Epidermal melanocyte (primary cell): ENCODE results near the gene GPC5.
"Not testable (repeated sequence)": the region's sequence is repeated elsewhere in the genome, so short reads cannot be mapped to it uniquely, and the experiment has no call there.

Source experiments
- DNase-seq: peaks from one replicate; pipeline ENCODE4 v3.0.0; 2011; ENCODE audit warnings: low spot score; ENCODE audit not compliant: insufficient read length

The GPC5 gene

DNA sequence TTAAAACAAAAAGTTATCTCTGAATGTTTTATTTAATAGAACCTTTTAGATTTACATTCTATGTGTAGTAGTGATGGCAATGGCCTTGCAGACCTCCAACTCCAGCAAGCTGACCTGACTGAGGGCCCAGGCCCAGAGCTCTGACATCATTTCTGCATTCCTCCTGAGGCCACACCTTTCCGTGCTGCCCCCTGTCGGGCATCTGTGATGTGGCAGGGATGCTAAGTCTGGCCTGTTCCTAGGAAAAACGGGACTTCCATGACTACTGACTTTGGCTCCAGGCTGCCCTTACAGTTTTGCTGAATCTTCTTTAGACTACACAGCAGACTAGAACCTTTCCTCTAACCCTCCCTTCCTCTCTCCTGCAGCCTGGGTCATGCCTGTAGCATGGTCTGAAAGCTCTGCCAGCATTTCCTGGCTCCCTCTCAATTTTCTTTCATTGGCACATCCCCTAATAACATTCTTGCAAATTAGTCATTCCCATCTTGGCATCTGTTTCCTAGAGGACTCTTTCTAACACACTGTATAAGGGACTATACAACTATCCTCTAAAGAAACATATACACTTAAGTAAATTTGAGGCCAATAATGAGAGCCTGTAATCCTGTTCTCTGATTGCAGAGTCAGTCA is 249.1 kb downstream of the GPC5 start:
- DNase-seq, result peak; percentile 35

DNA sequence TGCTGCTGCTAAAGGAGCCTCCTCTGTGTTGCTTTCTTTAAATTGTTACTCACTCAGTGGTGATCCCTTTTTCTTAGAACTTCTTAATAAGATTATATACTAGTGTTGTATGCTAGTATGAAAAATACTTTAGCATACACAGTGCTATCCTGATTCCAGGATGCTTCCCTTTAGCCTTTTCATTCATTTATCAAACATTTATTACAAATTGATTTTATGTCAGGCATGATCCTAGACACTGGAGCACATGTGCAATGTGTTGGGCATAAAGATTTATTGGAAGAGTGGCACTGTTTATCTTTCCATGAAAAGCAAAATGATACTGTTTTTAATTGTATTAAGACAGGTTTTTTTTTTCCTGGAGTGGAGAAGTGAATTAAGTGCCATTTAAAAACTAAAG is 249.6 kb downstream of the GPC5 start:
- no peak for DNase-seq

DNA sequence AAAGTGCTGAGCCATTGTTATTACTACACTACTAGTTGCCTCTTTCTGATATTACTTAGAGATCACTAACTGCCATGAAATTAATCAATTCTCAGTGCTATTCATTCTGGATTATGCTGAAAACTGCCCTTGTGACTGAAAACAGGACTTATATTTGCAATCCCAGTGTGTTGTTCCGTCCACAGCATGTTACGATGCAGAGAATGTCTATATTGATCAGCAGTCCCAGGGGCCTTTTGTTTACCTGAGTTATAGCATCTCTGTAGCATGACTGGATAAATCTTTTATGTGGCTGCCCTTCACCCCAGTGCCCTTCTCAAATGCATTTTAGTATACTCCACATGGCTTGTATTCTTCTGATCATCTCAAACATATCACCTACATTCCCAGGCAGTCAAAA is 251.0 kb downstream of the GPC5 start:
- DNase-seq, result no peak

DNA sequence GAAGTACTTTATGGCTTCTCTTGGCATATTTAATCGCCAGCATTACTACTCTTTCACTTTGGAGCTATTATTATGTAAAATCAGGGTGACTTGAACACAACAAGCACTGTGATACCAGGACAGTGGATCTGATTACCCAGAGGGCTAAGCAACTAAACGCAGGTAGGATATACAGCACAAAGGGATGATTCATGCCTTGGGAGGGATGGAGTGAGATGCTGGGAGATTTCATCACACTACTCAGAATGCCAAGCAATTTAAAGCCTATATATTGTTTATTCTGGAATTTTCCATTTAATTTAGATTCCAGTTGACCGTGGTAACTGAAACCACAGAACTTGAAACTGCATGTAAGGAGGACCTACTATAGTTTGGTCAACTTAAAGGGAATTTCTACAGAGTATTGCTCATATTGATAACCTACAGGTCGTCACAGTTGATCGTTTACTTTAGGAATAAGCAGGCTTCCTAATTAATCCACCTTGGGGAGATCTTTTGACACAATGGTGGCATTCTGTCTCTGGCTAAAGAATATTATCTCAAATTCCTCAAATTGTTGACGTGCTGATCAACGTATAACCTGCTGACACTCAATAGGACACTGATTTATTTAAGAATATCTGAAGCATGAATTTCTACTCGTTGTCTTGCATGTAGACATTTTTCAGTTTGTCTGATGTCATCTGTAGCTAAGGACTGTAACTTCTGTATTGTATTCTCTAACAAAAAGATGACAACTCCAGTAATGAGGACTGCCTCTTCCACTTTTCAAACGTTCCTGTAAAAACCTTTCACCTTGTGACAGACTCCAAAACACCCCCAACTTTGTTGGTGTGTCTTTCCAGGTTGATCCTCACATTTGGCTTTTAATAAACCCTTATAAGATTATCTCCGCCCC is 254.2 kb downstream of the GPC5 start:
- DNase-seq, result no peak

DNA sequence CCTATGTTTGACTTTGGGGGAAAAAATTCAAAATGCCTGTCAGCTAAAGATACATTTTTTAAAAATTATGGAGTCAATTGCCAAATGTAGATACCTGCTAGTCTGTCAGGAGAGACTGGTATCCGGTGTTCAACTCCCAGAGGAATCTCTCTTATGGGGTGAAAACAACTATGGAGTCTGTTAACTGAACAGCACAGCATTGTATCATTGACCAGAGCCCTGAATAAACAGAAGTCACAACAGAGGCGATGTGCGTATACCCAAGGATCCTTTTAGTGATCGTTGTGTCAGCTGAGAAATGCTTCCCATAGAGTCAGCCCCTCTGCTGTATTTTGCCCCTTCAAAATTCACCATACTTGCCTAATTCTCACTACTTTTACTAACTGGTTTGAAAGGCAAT is 257.3 kb downstream of the GPC5 start:
- DNase-seq, result no peak

DNA sequence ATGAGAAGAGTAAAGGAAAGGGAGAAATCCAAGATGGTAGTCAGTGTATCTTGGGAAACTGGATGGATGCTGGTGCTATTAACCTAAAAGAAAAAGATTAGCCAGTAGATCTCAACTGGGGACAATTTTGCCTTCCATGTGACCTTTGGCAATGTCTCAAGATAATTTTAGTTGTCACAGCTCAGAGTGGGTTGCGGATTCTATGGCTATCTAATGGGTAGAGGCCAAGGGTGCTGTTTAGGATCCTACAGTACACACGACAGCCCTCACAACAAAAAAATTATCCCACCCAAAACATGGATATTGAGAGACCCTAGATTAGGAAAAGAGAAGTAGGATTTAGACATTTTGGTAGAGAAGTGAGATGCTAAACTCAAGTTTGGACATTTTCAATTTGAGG is 258.9 kb downstream of the GPC5 start:
- DNase-seq, result no peak

DNA sequence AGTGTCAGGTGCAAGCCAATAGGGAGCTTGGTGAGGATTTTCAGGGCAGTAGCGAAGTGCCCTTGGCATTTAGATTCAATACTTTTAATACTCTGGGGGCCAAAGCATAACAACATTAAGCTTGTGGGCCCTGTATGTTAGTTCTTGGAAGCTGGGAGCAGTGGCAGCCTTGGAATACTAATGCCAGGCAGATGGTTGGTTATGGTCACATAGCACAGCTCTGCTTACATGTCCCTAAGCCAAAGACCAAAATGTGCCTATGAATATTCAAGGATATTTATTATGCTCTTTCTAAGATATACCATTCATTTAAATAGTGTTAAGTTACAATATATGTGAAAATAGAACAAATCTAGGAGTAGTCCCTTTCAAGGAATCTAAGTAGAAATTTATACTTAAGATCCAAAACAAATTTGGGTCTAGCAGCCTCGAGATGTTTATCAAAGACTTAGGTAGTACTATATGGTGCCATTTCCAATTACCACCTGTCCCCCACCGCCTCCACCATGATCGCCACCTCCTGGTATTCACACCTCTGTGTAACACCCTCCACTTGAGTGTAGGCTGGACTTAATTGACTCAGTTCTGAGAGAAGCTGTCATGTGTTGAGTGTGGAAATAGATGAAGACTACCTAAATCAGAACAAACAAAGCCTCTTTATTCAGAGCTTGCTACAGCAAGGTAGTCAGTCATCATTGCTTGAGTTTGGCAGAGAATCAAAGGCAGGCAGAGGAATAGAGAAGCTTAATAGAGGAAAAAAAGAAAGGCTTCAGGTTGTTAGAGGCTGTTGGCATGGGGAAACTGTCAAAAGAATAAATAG is 261.0 kb downstream of the GPC5 start:
- no peak for DNase-seq

DNA sequence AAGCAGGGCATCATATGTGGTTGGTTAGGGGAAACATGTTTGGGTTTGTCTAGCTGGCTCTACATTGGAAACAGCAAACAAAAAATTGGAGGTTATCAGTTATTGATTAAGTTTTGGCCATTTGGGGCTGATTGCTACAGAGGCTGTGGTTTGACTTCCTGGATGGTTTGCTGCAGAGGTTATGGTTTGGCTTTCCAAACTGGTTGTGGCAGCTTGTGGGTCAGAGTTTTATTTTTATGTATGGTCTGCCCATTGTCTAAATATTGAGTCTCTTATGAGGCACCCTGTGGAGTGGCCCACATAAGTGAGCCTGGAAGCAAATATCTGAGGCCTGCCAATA is 261.6 kb downstream of the GPC5 start:
- DNase-seq, result no peak

DNA sequence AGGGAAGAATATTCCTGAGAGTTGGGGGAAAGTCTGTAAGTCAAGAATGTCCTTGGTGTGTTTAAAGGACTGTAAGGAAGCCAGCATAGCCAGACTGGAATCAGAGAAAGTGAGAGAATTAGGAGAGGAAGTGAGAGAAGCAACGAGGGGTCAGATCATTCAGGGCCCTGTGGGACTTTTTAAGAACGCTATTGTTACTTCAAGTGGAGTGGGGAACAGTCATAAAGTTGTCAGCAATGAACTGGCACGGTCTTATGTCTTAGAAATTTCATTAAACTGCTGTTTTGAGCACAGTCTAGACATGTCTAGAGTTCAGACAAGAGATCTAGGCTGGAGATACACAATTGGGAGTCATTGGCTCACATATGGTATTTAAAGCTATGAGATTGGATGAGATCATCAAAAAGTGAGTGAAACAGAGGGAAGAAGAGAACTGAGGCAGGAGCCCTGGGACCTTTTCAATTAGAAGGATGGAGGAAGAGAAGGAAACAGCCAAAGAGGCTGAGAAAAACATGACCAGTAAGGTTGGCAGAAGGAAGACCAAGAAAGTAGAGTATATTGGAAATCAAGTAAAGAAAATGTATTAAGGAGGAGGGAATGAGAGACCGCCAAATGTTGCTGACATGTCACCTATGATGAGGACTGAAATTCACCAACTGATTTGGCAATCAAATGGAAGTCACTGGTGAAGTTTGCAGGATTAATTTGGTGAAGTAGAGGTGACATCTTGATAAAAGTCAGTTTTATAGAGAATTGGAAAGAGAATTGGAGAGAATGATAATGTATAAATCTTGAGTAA is 263.5 kb downstream of the GPC5 start:
- no peak for DNase-seq

DNA sequence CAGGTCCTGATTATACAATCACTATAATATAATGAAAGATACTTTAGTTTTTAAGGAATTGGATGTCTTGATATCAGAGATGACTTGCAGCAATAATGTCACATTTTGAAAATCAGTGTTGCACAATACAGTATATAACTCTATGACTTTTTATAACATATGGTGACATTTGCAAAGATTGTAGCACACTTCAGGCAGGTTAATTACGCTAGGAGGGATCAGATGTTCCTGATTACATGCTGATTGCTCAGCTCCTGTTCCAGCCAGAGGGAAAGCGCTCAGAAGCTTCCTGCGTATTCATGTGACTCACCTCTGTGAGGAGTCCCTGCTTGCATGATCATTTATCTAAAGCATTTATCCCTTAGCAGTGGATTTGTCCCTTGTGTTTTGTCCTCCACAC is 265.6 kb downstream of the GPC5 start:
- DNase-seq, result no peak

DNA sequence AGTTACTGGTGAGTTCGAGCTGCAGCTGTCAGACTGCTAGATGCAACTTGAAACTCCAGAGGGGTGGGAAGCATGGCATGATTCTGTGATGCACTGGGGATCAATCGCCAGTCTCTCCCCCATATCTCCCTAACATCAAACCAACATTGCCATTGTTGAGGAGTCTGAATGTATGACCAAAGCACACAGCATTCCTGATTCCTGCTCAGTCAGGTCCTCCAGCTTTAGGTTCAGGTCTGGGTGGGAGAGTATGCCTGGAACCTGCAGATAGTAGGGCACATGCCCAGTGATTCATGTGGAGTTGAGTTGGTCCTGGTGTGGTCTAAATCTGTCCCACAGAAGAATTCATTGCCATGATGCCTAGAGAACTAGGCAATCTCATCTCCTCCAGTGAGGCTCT is 269.1 kb downstream of the GPC5 start:
- DNase-seq, result no peak

DNA sequence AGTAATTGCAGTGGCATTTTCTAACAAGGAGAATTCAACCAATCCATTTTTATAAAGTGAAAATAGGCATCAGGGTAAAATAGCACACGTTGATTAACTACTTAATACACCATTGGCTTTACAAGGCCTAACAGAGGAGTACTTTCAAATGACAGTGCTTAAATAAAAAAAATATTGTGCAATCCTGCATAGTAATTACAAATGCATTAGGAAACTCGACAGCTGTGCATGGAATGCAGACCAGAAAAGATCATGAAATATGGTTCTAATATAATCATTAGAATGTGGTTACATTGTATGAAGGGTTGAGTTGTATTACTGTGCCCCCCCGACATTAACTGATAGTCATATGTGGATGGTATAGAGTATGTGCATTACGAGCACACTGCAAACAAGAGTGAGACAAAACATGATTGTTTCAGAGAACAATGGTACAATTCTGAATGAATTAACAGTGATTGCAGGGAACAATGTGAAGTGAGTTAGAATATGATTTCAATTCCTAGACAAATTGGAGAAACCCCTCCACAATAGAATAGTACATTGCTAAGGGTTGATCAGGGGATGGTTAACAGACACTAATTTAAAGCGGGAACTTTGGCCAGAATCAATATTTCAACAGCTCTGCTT is 270.6 kb downstream of the GPC5 start:
- no peak for DNase-seq

DNA sequence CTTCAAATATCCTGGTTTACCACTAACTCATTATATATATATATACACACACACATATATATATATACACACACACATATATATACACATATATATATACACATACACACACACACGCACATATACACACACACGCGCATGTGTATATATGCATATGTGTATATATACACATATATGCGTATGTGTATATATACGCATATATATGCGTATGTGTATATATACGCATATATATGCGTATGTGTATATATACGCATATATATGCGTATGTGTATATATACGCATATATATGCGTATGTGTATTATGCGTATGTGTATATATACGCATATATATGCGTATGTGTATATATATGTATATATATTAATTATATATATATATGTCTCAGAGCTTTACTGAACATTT is 275.9 kb downstream of the GPC5 start:
- DNase-seq, result not testable (repeated sequence)

DNA sequence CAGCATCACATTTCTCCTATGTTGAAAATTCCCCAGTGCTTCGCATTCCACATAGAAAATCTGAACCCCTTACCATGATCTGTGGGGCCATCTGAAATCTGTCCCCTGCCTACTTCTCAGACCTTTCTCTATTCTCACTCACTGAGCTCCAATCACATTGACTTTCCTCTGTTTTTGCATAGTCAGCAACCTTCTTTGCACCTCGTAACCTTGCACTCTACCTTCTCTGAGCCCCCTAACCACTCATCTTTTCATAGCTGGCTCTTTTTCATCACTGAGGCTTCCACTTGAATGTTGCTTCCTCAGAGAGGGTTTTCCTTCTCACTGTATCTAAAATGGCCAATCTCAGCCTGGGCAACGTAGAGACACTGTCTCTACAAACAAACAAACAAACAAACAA is 286.3 kb downstream of the GPC5 start:
- DNase-seq, result no peak

DNA sequence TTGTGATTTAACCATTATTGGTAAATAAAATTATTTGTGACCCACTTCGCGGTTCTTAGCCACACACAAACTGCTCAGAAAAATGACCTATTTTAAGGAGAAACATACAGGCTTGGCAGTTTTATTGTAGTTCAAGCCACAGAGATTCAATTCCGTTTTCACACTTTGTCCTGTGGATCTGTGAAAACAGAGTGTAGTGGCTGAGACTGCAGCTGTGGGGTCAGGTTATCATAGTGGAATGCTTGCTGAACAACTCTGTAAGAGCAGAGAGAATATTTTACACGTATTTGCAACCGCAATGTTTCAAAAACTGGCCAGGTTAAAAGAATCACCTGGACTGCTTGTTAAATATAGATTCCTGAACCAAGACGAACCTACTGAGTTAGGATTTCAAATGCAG is 292.5 kb downstream of the GPC5 start:
- no peak for DNase-seq

DNA sequence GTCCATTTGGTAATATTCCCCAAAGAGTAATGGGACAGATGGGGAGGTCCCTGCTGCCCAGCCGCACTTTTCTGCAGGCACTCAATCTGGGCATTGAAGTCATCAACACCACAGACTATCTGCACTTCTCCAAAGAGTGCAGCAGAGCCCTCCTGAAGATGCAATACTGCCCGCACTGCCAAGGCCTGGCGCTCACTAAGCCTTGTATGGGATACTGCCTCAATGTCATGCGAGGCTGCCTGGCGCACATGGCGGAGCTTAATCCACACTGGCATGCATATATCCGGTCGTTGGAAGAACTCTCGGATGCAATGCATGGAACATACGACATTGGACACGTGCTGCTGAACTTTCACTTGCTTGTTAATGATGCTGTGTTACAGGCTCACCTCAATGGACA is 295.0 kb downstream of the GPC5 start:
- DNase-seq, result no peak

DNA sequence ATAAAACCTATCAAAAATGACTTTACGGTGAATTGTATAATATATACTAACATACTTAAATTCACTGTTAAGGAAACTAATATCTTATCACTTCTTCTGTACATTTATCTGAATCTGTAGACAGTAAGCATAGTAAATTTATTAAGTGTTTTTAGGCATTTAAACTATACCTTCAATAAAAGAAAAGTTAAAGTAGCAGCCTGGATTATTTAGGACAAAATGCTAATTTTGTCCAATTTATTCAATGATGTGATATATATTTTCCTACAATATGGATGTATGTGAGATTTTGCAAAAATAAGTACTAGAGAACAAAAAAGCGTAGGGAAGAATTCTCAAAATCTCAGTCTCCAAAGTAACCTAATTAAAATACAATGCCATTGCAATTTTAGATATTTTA is 299.9 kb downstream of the GPC5 start:
- no peak for DNase-seq

DNA sequence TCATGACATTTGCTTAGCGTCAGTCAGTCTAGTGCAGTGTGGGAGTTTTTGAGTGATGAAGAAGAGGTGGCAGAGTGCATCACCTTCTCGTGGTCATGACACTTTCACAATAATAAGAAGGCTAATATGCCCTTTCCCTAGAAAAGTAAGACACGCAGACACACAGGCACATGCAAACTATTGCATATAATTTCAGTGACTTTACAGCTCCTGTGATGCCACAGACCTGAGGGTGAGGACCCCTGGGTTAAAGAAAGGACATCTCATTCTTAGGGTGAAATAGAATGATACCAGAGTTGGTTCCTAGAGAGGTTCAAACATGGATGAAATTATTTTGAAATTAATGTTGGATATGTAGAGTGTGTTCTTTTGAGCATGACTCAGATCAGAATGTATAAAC is 300.3 kb downstream of the GPC5 start:
- no peak for DNase-seq

DNA sequence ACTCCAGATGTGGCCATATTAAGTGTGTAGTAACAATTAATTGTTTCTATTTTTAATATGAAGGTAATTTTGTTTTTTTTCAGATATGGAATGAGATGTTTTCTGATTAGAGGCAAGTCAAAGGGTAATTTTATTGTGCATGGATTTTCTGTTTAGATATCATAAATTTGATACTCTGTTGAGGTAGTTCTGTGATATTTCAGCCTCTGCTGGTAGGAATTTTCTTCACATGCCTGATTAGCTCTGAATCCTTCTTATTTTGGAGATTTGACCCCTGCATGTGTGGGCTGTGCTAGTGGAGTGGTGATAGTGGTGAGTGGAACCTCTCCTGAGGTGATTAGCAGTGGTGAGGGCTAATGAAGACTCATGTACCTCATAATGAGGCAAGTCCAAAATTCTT is 301.4 kb downstream of the GPC5 start:
- no peak for DNase-seq

DNA sequence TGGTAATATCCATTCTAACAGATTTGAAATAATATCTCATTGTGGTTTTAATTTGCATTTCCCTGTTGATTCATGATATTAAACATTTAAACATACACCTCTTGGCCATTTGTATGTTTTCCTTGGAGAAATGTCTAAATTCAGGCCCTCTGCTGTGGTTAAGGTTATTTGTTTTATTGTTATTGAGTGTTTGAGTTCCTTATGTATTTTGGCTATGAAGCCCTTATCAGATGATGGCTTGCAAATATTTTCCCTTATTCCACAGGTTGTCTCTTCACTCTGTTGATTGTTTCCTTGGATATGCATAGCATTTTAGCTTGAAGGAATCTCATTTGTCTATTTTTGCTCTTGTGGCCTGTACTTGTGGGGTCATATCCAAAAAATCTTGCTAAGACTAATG is 303.6 kb downstream of the GPC5 start:
- no peak for DNase-seq

DNA sequence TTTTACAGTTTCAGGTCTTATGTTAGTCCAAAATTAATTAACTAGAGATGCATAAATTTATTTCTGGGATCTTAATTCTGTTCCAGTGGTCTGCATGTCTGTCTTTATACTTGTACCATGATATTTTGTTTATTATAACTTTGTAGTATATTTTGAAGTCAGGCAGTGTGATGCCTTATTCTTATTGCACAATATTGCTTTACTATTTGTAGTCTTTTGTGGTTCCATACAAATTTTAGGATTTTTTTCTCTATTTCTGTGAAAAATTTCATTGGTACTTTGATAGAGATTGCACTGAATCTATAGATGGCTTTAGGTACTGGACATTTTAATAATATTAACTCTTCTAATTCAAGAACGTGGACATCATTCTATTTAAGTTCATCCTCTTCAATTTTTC is 304.0 kb downstream of the GPC5 start:
- no peak for DNase-seq
